ENCODE data around the gene DEFB114. TPM values are rescaled to one million over a fixed set of nuclear protein-coding genes. Genes with fewer than 3 reads are reported as not detected.

Gene DEFB114, protein sequence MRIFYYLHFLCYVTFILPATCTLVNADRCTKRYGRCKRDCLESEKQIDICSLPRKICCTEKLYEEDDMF
- not detected for polyA plus RNA-seq

DNA sequence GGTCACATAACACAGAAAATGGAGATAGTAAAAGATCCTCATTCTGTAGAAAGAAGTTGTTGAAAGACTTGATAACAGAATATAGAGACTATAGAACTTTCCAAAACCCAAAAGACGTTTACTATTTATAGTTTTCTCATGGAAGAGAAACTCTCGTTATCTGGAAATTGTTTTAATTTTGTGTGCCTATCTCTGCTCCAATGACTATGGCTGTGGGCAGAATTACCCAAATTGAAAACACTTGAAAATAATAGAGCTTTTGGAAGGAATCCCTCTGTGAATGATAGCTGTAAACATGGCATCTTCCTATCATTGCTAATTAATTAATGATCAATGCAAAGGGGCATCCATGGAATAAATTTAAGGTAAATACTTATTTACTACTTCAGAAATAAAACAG, at the start of gene DEFB114:
Gene DEFB114, minus strand, starts transcription at position 101 of the 400 bp plus-strand sequence. Its CDS starts 59 bp downstream, at position 42.
- WGBS, 3 donors: 68 to 71% (median 68%) methylated on average over 2 of the region's 2 CpGs
- H3K27ac ChIP-seq (ENCODE audit: low read depth, low read length): no peak within 1 kb of the TSS

DNA sequence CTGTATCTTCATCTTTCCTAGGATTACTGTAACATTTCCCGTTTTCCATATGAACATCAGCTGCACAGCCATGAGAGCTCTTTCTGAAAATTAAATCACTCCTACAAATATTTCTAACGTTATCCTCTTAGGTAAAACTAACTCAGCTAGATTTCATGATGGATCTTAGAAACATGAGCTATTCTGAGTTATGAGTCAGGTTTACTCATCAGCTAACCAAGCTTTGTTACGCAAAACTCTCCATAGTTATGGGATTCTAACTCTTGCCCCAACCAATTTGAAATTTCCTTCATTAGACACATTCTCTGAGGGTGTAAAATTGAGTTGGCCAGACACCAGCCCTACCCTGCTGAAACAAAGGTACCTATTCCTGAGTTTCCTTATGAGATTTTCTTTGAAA, 43.9 kb upstream of the DEFB114 start:
- WGBS, 3 donors: 80 to 85% (median 80%) methylated on average over 3 of the region's 3 CpGs
- no peak overlapping the region for H3K27ac ChIP-seq (ENCODE audit: low read depth, low read length)

DNA sequence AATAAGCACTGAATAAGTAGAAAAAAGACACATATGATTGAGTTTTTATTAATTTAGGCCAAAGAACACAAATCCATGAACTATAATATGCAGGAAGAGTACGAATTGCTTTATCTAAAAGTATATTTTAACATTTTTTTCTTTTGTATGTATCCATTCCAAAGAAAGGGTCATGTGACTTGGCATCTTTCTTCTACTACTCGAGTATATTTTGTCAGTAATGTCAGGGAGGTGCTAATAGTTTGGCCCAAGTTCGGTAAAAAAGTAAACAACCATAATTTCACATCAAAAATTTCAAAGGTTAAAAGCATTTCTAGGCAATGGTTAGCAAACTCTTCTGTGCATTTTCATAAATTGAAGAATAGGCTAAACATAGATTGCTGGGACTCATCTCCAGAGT, 39.2 kb upstream of the DEFB114 start:
- H3K27ac ChIP-seq (ENCODE audit: low read depth, low read length): no peak overlapping the region
- WGBS, 3 donors: 47 to 56% (median 48%) methylated on average over 3 of the region's 3 CpGs

DNA sequence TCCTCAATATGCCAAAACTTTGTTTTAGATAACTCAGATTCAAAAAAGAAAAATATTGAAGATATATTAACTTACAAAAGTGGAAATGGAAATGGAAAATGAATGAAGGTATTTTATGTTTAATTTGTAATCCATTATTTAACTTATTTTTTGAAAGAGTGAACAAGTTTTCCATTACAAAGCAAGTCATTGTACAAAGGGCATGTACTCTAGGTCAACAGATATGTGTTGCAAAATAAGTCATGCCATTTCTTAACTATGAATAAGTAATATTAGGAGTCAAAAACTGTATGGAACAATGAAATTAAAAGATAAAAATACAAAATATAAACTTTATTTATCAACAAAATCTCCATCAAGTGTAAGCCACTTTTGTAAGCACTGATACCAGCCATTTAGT, 31.3 kb upstream of the DEFB114 start:
- no peak overlapping the region for H3K27ac ChIP-seq (ENCODE audit: low read depth, low read length)

DNA sequence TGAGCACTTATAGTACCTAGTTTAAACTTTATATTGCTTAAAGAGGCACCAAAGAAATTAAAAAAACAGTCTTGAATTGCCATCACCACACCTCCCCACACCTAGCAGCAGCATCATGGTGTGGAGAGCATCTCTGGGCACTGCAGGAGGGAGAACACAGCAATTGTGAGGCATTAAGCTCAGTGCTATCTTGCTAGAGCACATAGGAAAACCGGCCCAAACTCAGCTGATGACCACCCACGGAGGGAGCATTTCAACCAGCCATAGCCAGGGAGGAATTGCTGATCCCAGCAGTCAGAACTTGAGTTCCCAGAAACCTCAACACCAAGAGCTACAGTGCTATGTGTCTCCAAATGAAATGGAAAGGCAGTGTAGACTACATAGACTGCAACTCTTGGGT, 24.9 kb upstream of the DEFB114 start:
- no peak overlapping the region for H3K27ac ChIP-seq (ENCODE audit: low read depth, low read length)
- 62 to 66% (median 65%) methylated on average over 2 of the region's 2 CpGs for WGBS, 3 donors

DNA sequence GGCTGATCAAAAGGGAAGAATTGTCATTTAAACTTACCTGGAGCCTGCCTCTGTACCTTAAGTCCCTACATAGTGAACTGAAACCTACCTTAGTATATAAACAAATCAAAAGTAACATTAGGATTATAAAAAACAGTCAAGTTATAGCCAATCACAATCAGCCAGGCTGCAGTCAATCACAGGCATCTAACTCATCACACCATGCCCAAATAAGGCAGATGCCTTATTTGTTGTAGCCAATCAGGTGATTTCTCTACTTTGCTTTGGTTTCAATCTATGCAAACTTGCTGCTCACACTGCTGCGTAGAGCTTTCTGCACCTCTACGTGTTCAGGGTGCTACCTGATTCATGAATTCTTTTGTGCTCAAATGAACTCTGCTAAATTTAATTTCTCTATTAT, 23.8 kb upstream of the DEFB114 start:
- H3K27ac ChIP-seq (ENCODE audit: low read depth, low read length): no peak overlapping the region
- WGBS, 3 donors: 91 to 93% (median 91%) methylated on average over 2 of the region's 2 CpGs

DNA sequence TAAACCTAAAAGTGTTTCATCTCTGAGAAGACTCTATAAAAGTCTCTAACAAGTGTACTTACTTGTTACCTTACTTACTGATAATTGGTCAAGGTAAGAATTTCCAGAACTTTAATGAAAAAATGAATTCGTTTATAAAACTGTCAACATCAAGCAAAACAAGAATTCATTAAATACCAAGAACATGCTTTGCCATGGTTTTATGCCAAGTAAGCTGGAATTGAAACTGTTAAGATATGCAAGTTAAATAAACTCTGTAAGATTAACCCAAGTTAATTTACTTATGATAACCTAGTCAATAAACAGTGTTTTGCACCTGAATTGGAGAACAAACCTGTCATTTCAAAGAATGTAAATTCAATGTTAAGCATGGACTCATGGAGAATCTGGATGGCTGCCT, 22.6 kb upstream of the DEFB114 start:
- H3K27ac ChIP-seq (ENCODE audit: low read depth, low read length): no peak overlapping the region
- WGBS, 3 donors: 32 to 66% (median 39%) methylated on average over 1 of the region's 1 CpG

DNA sequence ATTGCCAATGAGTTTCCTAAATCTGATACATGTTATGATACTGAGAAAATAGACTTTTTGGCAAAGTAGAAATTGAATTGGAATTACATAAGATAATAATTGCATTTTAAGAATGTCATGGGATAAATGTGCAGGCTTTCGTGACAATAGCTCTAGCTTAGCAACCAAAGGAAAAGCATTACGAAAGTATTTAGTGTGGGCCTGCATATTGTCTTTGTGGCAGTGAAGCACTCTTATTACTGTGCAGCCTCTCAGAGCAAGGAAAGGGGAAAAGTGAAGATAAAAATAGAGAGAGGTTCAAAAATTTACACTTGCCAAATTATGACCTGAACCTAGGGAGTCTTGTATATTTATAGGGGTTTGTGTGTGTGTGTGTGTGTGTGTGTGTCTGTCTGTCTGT, 18.1 kb upstream of the DEFB114 start:
- no peak overlapping the region for H3K27ac ChIP-seq (ENCODE audit: low read depth, low read length)
- WGBS, 3 donors: 73 to 84% (median 75%) methylated on average over 2 of the region's 2 CpGs

DNA sequence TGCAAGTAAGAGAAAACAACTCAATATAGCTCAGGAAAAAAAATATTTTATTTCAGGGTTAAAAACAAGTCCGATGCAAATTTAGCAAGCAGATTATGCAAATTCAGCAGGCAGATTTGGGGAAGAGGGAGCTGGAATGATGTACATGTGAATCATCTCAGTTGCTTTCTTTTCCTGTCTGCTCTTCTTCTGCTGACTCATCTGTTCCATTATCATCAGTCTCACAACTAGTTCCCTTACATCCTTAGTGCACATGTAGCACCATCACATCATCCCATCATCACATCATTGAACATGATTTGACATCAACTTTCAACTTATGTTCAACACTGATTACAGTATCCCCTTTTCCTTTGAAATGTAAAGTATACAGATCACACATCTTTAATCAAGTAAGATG, 16.9 kb upstream of the DEFB114 start:
- WGBS, 3 donors: 42 to 73% (median 53%) methylated on average over 1 of the region's 1 CpG
- no peak overlapping the region for H3K27ac ChIP-seq (ENCODE audit: low read depth, low read length)

DNA sequence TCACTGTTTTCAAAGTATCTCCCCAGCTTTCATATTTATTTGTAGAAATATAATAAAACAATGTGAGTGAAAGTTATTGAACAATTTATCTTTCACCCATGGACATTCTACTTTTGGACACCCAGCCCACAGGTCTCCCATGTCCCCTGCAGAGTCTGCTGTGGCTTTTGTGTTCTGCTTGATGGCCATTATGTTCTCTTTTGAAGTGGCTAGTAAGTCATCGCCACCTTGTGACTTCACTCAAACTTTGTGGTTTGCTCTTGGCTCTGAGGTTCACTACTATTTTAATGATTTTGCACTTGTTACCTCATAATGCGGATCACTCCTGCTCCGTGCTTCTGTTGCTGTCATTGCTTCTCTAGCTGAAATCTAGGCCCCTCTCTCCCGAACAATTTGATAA, 15.6 kb upstream of the DEFB114 start:
- no peak overlapping the region for H3K27ac ChIP-seq (ENCODE audit: low read depth, low read length)
- WGBS, 3 donors: 78 to 92% (median 82%) methylated on average over 4 of the region's 4 CpGs

DNA sequence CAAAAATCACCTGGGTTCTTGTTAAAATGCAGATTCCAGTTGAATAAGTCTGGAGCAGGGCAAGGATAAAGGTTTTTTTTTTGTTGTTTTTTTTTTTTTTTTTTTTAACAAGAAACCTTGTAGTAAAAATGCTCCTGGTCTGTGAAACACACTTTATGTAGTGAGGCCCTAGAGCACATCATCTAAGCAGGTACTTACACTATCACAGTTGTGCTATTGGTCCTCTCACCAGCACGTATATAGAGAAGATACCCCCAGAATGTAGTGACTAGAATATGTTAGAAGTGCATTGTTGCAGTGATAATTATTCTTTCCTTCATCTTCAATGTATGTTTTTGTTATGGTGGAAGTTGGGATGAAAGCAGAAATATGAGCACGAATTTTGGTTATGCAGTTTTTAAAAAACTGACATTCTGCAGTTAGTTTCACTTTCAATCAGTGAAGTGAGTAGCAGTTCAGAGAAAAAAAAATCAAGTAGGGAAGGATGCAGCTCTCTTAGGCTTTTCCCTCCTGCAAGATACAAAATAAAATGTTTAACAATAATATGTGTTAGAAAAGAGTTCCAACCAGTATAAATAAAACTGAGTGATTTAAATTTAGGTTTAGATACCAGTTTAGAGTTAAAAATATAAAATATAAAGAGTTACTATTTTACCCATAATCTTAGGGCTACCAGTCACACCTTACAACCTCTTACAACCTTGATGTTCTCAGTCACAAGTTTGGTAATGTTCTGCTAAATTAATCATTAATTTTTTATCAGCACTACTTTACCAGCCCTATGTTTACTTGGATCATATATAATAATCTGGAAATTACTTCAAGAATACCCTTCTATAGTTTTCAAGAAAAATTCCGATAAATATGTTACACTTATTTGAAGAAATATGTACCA, 14.6 kb upstream of the DEFB114 start:
- 36 to 41% (median 40%) methylated on average over 3 of the region's 3 CpGs for WGBS, 3 donors
- no peak overlapping the region for H3K27ac ChIP-seq (ENCODE audit: low read depth, low read length)

DNA sequence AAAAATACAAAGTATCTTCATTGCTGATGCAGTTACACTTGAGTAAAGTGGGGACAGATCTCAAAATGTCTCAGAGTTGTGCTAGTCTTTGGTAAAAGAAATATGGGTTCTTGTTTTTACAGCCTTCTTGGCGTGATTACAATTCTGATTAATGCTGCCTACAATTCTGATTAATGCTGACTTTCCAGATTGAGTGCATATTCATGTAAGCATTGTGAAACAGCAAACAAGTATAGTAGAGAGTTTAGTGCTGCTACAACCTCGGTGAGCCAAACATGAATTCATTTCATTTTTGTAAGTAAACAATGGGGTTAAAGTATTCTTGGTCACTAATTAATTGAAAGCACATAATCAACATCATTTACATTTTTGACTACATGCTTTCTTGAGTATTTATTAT, 5.6 kb upstream of the DEFB114 start, which contains the start of gene DEFB113:
Gene DEFB113, minus strand, starts transcription at position 21 of the 400 bp plus-strand sequence. Its CDS starts 0 bp downstream, at position 21.
- 21 to 70% (median 68%) methylated on average over 2 of the region's 2 CpGs for WGBS, 3 donors
- H3K27ac ChIP-seq (ENCODE audit: low read depth, low read length): no peak within 1 kb of the TSS

DNA sequence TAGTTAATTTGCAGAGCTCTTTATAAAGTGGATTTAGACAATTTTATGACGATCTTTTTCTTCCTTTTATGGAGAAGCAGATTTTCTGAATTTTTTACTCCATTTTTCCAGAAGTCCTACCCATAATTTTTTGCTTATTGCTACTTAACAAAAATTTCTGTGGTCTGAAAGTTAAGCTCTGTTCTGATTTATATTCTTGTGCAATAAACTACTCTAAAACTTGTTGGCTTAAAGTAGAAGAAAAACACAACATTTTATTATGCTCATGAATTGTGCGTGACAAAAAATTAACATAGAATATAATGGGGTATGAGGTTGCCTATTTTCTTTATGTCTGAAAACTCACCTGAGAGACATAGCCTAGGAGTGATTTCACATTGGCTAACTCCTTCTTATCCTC, 2.9 kb upstream of the DEFB114 start:
- WGBS, 3 donors: 50 to 57% (median 52%) methylated on average over 2 of the region's 2 CpGs
- H3K27ac ChIP-seq (ENCODE audit: low read depth, low read length): no peak overlapping the region

DNA sequence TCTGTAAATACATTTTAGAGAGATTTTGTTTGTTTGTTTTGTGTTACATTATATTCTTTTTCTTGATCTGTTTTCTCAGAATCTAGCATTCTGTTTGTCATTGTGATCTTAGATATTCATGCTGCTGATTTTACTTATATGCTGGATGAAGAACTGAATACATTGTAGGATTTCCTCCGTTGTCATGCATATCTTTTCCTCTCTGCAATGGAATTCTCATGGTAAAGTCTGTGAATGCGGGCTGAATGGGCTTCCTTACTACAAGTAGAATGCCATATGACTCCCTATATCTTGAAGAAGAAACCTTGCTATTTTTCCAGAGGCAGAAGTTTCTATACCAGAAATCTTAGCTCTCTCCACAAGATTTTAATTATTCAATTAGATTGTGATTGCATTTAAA, 2.4 kb upstream of the DEFB114 start:
- no peak overlapping the region for H3K27ac ChIP-seq (ENCODE audit: low read depth, low read length)
- 35 to 54% (median 43%) methylated on average over 2 of the region's 2 CpGs for WGBS, 3 donors

DNA sequence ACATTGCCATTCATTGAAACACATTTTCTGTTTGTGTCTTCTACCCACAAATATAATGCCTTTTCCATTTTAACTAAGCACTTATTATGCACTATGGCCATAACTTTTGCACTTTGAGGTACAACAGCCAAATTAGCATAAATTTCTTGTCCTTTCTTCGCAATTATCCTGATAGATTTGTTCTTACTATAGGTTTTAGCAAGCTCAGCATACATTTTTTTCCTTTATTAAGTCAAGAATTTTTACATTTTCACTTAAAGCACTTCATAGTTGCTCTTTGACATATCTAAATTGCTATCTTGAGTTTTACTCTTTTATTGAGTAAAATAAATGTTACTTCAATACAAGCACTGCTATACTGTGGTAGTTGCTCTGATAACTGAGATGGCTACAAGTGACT, 5.8 kb downstream of the DEFB114 start:
- WGBS, 3 donors: 64 to 77% (median 65%) methylated on average over 1 of the region's 1 CpG
- no peak overlapping the region for H3K27ac ChIP-seq (ENCODE audit: low read depth, low read length)

DNA sequence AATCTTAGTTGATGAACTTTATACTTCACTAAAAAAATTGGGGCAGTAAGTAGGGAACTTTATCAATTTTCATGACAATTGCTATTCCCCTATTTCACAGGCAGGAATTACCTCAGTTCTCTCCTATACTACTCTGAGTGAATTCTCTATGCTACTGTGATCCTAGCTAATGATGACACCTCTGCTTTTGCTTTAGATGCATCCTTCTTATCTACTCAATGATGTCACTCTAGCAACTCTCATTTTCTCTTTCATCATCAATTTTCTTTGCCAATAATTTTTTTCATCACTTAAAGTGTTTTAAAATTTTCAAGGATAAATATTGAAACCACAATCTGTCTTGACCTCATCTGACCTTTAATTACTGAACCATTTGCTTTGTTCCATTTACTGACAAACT, 8.1 kb downstream of the DEFB114 start:
- no peak overlapping the region for H3K27ac ChIP-seq (ENCODE audit: low read depth, low read length)

DNA sequence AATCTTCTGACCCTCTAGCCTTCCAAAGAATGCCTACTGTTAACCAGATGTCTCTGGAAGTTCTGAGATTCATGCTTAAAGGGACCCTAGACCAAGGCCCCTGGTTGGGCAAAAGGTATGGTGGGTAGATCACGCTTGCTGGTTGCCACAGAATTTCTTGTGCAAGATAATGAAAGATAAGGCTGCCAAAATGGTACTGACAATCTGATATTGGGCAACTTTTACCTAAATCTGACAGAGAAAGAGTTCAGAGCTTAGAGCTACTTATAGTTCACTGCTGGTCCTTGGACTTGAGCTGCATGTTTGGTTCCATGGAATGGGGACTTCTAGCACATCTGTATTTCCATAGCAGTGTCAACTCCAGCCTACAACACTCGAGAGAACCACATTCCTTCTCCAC, 12.0 kb downstream of the DEFB114 start:
- WGBS, 3 donors: 56 to 69% (median 63%) methylated on average over 2 of the region's 2 CpGs
- H3K27ac ChIP-seq (ENCODE audit: low read depth, low read length): no peak overlapping the region

DNA sequence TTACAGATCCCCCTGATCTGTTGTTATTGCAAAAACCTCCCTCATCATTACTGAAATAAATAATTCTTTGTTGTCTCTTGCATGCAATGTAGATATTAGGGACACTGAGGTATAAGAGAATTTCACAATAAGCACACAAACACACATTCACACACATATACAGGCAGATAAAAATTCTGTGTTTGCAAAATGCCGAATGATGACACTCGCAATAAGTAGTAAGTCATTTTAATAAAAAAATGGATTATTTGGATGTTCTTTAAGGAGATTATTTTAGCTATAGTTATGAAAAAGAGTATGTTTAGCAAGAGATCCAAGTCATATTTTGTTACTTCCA, 13.6 kb downstream of the DEFB114 start:
- WGBS, 3 donors: 93 to 97% (median 96%) methylated on average over 2 of the region's 2 CpGs
- no peak overlapping the region for H3K27ac ChIP-seq (ENCODE audit: low read depth, low read length)

DNA sequence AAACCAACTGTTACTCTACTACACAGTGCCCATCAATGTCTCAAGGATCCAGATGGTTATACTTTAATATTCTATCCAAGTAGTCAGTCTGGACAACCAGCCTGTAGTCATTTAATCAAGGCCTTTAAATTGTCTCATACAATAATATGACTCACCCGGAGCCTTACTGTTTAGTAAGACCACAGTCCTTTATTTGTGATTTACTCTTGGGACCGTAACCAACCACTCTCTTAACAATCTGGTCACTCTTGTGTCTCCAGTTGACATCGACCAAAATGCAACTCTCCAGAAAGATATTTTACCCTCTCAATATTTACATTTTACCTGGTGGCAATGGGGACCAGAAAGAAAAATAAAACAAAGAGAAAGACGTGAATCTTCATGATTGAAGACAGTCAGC, 14.9 kb downstream of the DEFB114 start:
- 79 to 86% (median 83%) methylated on average over 4 of the region's 4 CpGs for WGBS, 3 donors

DNA sequence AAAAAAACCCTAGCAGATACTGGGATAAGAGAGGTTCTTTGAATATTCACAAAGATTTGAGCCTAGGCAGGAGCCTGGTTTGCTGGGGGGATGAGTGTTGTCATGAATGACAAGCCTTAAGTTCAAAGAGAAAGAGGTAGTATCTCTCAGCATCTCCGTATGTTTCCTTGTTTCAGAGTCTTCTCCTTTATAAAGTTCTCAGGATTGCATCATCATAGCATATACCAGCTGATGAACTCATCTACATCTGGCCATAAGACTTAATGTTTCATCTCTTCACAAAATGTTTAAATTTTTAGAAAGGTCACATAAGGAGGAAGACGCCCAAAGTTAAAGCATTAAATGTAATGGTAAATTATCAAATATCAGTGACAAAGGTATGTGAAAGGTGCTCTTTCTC, 17.1 kb downstream of the DEFB114 start:
- WGBS, 3 donors: 68 to 88% (median 84%) methylated on average over 2 of the region's 2 CpGs
- no peak overlapping the region for H3K27ac ChIP-seq (ENCODE audit: low read depth, low read length)

More for the DNA sequence above, 14.9 kb downstream of the DEFB114 start:
- no peak overlapping the region for H3K27ac ChIP-seq (ENCODE audit: low read depth, low read length)
